IPS-11a (cell line): ENCODE data around the gene TAF3.
"Not testable (repeated sequence)": the region's sequence is repeated elsewhere in the genome, so short reads cannot be mapped to it uniquely, and the experiment has no call there.

Source experiments
- H3K4me3 ChIP-seq: one replicate; pipeline ENCODE4 v1.5.1; 2013; ENCODE audit warnings: low read depth, low read length, control low read depth

Gene TAF3, protein sequence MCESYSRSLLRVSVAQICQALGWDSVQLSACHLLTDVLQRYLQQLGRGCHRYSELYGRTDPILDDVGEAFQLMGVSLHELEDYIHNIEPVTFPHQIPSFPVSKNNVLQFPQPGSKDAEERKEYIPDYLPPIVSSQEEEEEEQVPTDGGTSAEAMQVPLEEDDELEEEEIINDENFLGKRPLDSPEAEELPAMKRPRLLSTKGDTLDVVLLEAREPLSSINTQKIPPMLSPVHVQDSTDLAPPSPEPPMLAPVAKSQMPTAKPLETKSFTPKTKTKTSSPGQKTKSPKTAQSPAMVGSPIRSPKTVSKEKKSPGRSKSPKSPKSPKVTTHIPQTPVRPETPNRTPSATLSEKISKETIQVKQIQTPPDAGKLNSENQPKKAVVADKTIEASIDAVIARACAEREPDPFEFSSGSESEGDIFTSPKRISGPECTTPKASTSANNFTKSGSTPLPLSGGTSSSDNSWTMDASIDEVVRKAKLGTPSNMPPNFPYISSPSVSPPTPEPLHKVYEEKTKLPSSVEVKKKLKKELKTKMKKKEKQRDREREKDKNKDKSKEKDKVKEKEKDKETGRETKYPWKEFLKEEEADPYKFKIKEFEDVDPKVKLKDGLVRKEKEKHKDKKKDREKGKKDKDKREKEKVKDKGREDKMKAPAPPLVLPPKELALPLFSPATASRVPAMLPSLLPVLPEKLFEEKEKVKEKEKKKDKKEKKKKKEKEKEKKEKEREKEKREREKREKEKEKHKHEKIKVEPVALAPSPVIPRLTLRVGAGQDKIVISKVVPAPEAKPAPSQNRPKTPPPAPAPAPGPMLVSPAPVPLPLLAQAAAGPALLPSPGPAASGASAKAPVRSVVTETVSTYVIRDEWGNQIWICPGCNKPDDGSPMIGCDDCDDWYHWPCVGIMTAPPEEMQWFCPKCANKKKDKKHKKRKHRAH

DNA sequence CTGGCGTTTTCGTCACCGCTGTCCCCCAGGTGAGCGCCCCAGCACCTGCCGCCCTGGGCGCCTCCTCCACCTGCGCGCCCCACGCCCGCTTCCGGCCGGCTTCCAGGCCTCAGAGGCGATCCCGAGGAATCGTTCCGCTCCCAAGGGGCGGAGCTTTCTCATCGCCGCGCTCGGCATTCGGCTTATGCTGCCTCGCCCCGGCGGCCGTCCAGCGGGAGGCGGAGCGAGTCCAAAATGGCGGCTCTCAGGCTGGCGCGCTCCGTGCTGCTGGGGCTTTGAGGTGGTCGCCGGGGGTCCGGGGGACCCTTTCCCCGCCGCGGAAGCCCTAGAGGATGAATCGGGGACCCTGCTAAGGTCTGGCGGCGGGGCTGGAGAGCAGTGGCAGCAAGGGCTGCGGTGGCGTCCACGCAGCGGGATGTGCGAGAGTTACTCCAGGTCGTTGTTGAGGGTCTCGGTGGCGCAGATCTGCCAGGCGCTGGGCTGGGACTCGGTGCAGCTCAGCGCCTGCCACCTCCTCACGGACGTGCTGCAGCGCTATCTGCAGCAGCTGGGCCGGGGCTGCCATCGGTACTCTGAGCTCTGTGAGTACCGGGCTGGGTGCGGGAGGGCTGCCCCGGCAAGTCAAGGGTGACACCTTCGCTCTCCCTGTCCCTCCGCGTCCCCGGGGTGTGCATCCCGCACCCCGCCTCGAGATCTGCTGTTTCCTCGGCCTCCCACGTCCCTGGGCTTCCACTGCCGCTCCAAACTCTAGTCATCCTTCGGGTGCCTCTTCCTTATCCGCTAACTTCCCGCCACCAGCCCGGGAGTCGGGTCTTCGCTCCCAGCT, at the start of gene TAF3:
TAF3 (plus strand) TSS at position 211 of the 826 bp plus-strand sequence; CDS start at position 416, 205 bp downstream.
- H3K4me3 ChIP-seq, result peak within 1 kb of the TSS; percentile 94

DNA sequence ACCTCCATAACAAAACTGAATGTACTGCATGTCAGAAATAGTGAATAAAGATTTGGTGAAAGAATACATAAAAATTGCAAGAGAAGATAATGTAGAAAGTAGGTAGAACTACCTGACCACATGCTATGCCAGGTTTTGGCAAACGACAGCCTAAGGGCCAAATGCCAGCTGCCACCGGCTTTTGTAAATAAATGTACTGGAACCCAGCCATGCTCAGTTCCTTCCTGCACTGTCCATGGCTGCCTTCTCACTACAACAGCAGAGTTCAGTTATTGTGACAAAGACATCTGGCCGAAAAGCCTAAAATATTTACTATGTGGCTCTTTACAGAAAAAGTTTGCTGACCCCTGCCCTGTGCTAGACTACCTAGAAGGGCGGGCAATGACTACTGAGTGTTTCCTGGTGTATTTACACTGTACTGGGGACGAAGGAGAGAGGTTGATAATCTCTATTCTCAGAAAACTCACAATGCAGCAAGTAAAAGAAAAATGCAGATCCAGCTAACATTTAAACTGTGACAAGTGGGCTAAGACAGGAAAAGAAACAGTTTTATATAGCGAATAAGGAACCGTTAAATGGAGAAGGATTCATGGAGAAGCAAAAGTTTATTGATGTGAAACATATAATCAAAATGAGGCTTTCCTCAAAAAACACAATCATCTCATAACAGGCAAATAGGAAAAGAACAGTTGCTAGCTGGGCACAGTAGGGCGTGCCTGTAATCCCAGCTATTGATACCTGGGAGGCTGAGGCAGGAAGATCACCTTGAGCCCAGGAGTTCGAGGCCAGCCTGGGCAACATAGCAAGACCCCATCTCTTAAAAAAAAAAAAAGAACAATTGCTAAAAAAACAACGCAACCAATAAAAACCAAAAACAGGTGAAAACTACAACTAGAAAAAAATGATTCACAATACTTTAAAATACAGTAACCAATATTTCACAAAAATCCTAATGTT, 44.2 kb upstream of the TAF3 start:
- no peak overlapping the region for H3K4me3 ChIP-seq

DNA sequence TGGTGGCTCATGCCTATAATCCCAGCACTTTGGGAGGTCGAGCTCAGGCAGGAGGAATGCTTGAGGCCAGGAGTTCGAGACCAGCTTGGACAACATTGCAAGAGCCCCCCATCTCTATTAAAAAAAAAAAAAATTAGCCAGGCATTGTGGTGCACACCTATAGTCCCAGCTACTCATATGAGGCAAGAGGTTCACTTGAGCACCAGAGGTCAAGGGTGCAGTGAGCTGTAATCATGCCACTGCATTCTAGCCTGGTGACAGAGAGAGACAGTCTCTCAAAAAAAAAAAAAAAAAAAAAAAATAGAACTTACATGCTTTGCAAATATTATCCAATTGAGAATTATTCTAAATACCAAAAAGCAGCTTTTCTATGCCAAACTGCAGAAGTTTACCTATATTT, 41.5 kb upstream of the TAF3 start:
- no peak overlapping the region for H3K4me3 ChIP-seq

DNA sequence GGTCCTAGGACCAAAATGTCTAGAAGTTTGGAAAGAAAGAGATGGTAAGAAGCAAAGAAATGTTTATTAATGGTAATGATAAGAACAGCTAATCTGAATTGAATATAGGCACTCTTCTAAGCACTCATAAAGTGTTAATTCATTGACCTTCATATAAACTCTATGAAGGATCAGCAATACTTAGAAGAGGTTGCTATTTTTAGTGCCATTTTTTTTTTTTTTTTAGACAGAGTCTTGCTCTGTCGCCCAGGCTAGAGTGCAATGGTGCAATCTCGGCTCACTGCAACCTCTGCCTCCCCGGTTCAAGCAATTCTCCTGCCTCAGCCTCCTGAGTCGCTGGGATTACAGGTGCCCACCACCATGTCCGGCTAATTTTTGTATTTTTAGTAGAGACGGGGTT, 36.1 kb upstream of the TAF3 start:
- H3K4me3 ChIP-seq, result not testable (repeated sequence)

DNA sequence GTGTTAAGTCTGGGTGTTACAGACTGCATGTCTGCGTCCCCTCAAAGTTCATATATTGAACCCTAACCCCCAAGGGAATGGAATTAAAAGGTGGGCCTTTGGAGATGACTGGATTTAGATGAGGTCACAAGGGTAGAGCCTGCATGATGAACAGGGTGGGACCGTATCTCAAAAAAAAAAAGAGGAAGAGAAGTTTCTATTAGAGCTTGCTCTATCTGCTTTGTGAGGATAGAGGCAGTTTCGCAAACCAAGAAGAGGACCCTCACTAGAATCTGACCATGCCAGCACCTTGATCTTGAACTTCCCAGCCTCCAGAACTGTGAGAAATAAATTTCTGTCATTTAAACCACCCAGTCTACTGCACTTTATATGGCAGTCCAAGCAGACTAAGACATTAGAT, 31.9 kb upstream of the TAF3 start:
- H3K4me3 ChIP-seq, result peak overlapping the region; percentile 95

DNA sequence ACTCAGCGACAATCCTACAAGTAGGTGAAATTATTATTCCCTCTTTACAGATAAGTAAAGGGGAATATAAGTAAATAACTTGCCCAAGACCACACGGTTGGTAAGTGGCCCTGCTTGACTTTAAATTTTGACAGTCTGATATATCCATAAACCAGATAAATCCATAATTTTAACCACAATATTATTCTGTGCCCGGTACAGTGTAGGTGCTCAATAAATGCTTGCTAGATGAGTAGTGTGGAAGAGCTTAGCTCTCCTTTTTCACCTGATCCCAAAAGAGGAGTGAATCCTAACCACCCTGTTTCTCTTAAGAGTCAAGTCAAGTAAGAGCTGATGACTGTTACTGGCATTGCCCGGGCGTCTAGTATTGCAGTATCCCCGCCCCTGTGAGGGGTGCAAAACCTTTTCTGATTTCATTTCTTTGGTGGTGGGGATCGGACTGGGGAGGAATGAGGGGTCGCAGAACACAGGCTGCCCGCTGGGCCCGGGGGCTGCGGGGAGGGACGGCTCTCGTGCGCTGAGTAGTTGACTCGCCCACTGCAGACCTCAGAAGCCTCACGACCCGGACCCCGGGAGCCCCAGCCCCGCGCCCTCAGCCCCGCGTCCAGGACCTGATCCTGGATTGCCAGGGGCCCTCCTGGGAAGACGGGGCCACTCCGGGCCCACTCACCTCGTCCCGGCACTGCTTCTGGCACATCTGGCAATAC, 31.0 kb upstream of the TAF3 start:
- peak overlapping the region; percentile 95 for H3K4me3 ChIP-seq

DNA sequence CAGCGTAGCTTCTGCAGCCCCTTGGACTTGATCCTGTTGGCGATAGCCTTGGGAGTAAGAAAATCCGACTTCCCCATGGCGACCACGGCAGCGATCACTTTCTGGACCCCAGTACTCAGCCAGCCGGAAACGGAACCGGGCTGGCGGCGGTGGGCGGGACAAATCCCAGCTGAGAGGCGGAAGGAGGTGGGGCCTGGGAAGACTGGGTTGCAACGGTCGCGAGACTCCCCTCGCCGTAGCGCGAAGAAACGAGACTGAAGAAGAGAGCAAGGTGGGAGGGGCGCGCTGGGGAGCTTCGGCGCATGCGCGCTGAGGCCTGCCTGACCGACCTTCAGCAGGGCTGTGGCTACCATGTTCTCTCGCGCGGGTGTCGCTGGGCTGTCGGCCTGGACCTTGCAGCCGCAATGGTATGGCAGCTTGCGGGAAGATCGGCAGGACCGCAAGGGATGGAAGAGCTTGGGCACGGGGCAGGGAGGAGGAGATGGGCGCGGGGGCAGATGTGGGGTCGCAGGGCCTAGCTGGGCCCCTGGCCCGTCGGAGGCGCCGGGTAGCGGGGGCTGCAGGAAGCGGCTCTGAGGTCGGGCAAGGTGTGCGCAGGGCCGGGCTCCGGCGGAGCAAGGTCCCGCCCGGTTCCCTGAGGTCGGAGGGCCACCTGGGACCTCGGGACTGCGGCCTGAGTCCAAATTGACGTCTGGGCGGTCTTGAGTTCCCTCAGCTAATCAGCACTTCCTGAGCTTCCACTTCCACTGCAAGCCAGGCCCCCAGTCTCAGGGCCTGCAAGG, 30.3 kb upstream of the TAF3 start, which contains the start of the genes ATP5F1C and KIN:
ATP5F1C (plus strand) TSS at position 321 of the 782 bp plus-strand sequence; CDS start at position 352, 31 bp downstream.
KIN (minus strand) TSS at position 137 of the 782 bp plus-strand sequence; CDS start at position 77, 60 bp downstream.
- H3K4me3 ChIP-seq, result peak within 1 kb of the TSS; percentile 95

DNA sequence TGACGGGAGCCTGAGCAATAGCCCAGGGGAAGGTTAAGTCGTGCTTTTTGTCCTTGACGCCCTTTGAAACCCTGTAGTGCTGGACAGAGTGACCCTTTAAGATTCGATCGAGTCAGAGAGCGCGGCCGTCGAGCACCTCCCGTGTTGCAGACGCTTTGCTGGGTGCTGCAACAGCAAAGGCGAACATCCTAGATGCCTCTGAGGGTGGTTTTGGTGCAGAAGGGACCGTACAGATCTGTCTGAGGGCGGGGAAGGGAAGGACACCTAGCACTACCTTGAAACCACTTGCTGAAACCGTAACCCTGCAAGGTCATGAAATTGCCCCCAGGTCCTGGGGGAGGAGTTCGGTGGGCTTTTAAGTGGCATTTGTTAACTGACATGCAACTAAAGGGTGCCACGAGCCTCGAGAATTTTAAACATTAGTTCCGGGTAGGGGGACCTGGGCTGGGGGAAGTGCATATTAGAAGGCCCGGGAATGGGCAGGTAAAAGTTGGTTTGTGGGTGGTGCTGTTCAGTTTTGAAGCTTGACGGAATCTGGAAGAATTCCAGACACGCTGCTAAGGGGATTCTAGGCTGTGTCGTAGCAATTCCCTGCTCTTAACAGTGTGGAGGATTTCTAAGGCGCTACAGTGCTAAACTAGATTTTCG, 29.5 kb upstream of the TAF3 start:
- peak overlapping the region; percentile 95 for H3K4me3 ChIP-seq

DNA sequence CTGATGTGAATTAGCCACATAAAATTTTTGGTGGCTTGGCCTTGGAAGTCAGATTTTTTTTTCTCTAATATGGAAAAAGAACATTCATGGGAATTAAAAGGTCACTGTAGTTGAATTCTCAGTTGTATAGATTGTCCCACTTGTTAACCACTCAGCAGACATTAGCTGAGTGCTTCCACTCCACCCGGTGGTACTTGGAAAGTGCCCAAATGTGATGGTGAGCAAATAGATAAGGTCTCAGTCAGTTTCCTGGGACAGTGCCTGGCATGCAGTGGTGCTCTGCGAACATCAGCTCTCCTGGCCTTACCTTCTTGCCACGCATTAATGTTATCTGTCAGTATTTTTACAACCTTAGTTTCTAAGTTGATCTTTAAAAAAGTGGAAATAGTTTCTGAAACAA, 28.9 kb upstream of the TAF3 start:
- H3K4me3 ChIP-seq, result peak overlapping the region; percentile 95

DNA sequence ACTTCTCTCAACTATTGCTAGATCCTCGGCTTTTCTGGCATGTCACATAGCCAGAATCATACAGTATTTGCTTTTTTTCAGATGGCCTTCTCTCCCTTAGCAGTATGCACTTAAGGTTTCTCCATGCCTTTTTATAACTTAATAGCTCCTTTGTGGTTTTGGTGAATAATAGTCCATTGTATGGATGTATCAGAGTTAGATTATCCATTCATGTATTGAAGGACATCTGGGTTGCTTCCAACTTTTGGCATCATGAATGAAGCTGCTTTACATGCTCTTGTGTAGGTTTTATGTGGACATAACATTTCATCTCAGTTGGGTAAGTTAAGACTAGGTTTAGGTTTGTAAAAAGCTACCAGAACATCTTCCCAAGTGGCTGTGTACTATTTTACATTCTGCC, 25.8 kb upstream of the TAF3 start:
- H3K4me3 ChIP-seq, result no peak overlapping the region

DNA sequence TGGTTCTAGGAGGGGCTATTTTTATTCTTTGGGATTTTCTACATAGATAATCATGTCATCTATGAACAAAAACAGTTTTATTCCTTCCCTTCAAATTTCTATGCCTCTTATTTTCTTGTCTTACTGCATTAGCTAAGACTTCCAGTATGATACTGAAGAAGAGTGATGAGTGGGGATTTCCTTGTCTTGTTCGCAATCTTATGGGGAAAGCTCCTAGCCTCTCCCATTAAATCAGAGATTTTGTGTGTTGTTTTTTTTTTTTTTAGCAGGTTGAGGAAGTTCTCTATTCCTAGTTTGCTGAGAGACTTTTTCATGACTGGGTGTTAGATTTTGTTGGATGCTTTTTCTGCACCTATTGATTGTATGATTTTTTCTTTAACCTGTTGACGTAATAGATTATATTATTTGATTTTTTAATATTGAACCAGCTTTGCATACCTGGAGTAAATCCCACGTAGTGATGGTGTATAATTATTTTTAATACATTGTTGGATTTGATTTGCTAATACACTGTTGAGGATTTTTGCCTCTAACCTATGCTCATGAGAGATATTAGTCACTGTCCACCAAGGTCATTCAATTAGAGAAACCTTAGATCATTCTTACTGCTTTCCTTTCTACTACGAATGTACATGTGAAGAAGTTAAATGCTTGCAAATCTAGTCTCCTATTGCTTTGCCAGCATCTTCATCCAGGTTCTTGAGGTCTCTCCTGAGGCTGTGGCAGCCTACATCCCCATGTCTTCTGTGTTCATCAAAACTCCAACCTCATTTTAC, 23.9 kb upstream of the TAF3 start:
- H3K4me3 ChIP-seq, result no peak overlapping the region

DNA sequence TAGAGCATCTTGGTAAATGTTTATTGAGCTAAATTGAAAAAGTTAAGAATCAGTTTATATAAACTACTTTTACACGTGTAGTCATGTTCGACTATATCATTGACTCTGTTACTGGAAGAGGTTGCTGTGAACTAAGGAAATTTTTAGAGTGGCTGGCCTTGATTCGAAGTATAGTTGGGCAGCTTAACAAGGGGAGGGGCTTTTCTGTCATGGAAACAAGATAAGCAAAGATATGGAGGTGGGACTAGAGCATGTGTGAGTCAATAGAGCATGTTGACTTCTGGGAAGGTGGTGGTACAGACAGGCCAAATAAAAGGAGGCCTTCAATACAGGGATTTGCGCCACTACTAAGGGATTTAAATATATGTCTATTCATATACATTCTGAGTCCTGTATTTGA, 22.7 kb upstream of the TAF3 start:
- no peak overlapping the region for H3K4me3 ChIP-seq

DNA sequence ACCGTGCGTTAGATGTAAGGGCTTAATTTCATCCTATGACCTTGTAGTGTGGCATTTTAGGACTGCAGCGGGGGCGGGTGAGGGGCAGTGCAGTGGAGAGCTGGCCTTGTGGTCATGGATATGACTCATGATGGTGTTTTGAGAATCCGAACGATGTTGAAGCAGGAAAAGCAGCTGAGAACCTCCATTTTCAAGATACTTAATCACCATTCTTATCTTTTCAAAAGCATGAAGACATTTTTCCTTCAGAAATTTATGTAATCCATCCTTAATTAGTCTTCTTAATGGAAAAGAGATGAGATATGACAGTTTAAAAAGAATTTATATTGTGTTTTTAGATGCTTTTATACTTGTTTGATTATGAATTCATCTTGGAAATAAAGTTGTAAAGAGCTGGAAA, 20.7 kb upstream of the TAF3 start:
- H3K4me3 ChIP-seq, result no peak overlapping the region

DNA sequence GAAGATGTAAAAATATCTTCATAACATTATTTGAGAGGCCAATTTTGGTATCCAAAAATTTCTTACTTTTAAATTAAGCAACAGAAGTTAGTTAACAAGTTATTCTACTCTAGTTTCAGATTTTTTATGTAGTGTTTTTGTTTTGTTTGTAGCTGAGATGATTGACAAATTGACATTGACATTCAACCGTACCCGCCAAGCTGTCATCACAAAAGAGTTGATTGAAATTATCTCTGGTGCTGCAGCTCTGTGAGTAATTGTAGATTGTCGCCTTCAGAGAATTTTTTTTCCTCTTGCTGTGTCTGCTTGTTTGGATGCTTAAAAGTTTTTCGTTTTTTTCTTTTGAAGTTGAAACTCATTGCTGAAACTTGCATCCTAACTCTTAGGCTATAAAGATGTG, 15.7 kb upstream of the TAF3 start:
- H3K4me3 ChIP-seq, result no peak overlapping the region

DNA sequence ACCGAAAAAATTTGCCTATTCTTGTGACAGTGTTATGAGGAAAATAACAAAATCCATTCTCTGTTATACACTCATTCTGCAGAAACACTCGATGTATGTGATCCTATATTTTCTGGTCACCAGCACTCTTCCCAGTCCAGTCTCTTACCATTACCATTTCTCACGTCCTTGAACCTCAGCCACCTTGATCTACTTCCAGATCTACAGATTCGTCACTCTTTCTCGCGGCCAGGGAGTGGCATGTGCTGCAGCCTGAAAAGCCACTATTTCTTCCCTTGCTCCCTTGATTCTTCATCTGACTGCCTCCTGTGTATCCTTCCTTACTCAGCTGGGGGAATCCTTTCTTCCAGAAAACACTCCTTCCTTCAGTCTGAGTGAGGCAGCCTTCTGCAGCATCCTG, 14.1 kb upstream of the TAF3 start:
- H3K4me3 ChIP-seq, result no peak overlapping the region

DNA sequence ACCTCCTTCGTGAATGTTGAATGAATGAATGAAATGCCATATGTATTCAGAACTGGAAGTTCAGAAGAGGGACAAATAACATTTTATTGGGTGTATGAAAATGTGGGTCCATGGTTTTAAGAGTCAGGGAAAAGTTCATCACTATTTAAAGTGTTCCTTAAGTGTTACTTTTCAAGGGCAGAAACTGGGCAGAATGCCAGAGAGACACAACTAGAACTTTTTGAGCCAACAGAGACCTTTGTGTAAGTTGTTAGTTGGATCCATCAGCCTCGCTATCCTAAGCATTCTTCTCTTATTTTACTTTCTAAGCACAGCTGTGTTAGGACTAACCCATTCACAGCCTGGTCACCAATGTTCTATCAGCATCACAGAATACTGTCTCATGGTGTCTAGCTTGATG, 13.6 kb upstream of the TAF3 start:
- H3K4me3 ChIP-seq, result no peak overlapping the region

DNA sequence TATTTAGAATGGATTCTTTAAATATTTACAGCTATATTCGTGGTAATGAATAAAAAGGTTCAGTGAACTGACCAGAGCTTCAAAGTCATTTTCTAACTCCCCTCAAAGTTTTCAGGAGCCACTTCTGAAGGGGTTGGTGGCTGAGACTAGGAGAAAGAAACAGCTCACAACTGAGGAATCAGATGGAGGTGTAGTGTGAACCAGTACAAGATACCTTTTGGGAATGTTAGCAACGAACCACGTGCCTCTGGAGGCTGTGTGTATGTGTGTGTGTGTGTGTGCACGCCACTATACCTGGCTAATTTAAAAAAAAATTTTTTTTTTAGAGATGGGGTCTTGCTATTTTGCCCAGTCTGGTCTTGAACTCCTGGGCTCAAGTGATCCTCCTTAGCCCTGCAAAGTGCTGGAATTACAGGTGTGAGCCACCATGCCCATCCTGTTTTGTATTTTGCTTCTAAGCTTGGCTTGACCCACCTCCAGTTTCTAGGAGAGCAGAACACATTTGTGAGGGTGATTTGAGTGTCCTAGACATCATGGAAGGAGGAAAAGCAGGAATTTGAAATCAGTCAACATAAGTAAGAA, 9.5 kb upstream of the TAF3 start:
- H3K4me3 ChIP-seq, result no peak overlapping the region
